Ectodermal cell (in vitro differentiated cells): ENCODE data around the gene MYPOP.

ENCODE experiments used
- H3K27ac ChIP-seq: 2 replicates; pipeline ENCODE4 v1.7.0; 2013; ENCODE audit warnings: mild to moderate bottlenecking, low read depth, low read length; ENCODE audit not compliant: insufficient read depth, poor library complexity, severe bottlenecking
- H3K27me3 ChIP-seq: 2 replicates; pipeline ENCODE4 v1.7.0; 2013; ENCODE audit warnings: mild to moderate bottlenecking, low read length; ENCODE audit not compliant: insufficient read depth, control insufficient read depth, poor library complexity, severe bottlenecking
- H3K36me3 ChIP-seq: one replicate; pipeline ENCODE4 v1.7.0; 2013; ENCODE audit warnings: low read length; ENCODE audit not compliant: control insufficient read depth, insufficient read depth
- H3K4me1 ChIP-seq: one replicate; pipeline ENCODE4 v1.7.0; 2013; ENCODE audit warnings: low read length; ENCODE audit not compliant: control insufficient read depth, insufficient read depth
- H3K4me3 ChIP-seq: 2 replicates; pipeline ENCODE4 v1.7.0; 2013; ENCODE audit warnings: low read depth, low read length, control low read depth; ENCODE audit not compliant: insufficient read depth
- H3K9me3 ChIP-seq: 2 replicates; pipeline ENCODE4 v1.7.0; 2013; ENCODE audit warnings: mild to moderate bottlenecking, low read length, moderate library complexity; ENCODE audit not compliant: control insufficient read depth
- WGBS, 2 experiments: methylation state at CpG; one replicate each; pipeline ENCODE4 v1.1.7; 2013; ENCODE audit warnings: missing lambda C conversion rate in 2 of 2; 5-methylcytosine and 5-hydroxymethylcytosine counted together

Gene MYPOP

DNA sequence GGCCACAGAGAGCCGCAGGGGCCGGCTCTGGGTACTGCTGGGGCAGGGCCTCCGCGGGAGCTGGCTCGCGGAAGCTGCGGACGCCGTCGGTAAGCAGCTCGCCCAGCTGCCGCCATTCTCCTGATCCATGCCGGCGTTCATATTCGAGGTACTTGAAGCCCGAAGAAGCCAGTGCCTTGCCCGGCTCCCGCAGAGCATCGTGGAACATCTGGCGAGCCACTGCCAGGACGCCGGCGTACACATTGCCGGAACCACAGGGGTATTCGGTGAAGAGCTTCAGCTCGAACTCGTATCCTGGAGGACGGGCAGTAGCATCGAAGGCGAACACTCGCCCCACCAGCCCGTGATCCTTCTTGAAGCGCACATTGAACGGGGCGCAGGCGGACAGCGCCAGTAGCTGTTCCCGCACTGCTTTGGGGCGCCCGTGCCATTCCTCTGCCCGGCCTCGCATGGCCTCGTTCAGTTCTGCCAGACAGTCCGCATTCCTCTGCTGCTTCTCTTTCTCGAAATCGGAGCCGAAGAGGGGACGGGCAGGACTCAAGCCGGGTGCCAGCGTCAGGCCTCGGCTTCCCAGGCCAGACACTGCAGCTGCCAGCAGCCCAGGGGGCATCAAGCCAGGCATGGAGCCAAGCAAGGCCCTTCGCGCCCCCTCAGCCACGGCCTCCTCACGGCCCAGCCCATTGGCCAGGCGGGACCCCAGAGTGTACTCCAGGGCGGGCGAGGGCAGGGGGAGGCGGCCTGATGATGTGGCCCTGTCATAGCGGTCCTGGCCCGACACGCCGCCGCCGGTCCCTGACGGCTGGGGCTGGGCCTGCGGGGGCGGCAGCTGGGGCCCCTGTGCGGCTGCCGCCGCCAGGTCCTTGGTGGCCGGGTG lies 17.5 kb downstream of the MYPOP start:
- peak overlapping the region; percentile 86 for H3K4me3 ChIP-seq
- H3K27ac ChIP-seq: no peak overlapping the region
- H3K36me3 ChIP-seq: peaks cover 9% of the 10 kb centered on the region
- H3K4me1 ChIP-seq: peaks cover 10% of the 10 kb centered on the region
- H3K9me3 ChIP-seq: no peaks in the 10 kb centered on the region
- H3K27me3 ChIP-seq: no peaks in the 10 kb centered on the region
- 69 to 70% methylated on average over 72 of the region's 72 CpGs for WGBS, 2 experiments

DNA sequence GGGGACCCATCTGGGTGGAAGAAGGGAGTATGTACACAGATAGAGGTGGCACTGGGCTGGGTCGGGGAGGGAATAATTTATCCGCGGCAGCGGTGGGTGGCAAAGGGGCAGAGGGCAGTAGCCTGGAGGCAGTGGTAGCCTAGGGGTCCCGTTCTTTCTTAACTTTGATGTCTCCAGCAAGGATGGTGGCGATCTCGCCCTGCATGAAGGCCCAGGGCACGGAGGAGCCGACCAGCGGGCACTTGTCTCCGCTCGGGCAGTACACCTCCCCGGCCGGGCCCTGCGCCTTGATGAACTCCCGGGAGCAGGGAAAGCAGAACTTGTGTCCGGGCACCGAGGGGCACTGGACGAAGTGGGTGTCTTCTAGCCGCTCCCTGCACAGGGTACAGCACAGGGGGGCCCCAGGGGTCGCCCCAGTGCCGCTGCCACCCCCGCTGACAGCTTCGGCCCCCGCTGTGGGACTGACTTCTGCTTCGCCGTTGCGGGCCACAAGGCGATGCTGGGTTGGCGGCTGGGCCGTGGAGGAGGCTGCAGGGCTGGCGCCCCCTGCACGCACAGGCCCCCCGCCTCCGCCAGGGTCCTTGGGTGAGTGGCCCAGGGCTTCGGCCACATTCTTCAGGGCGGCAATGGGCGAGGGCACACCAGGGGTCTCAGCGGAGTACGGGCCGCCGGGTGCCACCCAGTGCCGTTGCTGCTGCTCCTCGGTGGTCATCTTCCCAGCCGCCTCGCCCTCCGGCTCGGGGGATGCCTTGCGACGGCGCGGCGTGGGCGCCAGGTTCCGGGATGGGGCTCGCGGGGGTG lies 18.3 kb downstream of the MYPOP start:
- H3K27ac ChIP-seq: no peak overlapping the region
- H3K4me3 ChIP-seq: no peak overlapping the region
- H3K36me3 ChIP-seq: peaks cover 9% of the 10 kb centered on the region
- H3K27me3 ChIP-seq: no peaks in the 10 kb centered on the region
- WGBS, 2 experiments: 95 to 96% methylated on average over 57 of the region's 57 CpGs
- H3K9me3 ChIP-seq: no peaks in the 10 kb centered on the region
- peaks cover 10% of the 10 kb centered on the region for H3K4me1 ChIP-seq

DNA sequence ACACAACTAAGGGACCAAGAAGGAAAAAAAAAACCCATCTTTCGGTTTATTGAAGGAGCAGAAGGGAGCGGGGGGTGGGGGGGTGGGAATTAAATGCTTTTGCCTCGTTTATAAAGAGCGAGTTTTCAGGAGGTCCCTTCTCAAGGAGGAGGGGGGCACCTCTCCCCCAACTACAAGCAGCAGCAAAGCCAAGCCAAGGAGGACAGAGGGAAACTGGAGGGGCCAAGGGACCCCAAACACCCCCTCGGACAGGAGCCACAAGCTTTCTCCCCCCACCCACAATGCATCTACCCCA lies 18.9 kb downstream of the MYPOP start:
- peaks cover 10% of the 10 kb centered on the region for H3K4me1 ChIP-seq
- H3K27me3 ChIP-seq: no peaks in the 10 kb centered on the region
- no peaks in the 10 kb centered on the region for H3K9me3 ChIP-seq
- H3K36me3 ChIP-seq: peaks cover 9% of the 10 kb centered on the region
- H3K4me3 ChIP-seq: no peak overlapping the region
- no peak overlapping the region for H3K27ac ChIP-seq
- WGBS, 2 experiments: 8 to 27% methylated on average over 4 to 5 of the region's 5 CpGs

DNA sequence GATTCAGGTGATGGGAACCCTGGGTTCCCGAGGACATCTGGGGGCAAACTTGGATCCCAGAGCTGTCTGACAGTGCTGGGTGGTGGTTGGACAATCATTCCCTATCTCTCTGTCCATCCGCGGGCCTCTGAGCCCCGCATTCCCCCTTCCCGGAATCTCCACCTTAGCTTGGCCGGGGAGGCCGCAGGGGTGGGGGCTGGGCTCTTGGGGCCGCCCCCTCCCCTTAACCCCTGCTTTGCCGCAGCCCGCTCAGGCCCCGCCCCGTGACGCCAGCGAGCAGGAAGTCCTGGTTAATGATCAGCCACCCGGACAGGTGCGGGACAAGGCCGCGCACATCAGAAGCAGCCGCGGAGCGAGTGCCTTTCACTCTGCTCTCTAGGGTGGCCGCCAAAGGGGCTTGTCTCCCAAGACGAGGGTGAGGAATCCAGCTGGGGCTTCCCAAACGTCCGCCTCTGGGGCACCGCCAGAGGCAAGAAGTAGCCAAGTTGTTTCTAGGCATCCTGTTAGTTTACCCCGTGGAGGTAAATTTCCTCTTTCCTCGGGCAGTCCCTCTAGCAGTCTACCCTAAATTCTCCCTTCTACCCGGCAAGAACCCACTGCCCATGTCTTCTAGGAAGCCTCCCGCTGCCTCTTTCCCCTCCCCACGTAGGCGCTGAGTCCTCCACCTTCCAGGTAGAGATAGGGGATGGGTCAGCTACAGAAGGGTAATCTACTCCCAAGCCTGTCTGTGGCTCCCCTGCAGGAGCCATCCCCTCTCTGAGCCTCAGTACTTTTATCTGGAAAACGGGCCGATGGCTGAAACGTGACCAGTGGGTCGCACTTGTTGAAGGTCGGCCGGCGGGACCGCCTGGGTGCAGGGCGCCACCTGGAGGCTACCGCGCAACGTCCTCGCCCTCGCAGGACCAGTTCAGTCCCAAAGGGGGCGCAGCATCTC lies 19.5 kb downstream of the MYPOP start:
- peaks cover 9% of the 10 kb centered on the region for H3K36me3 ChIP-seq
- H3K4me1 ChIP-seq: peaks cover 10% of the 10 kb centered on the region
- no peaks in the 10 kb centered on the region for H3K9me3 ChIP-seq
- H3K27ac ChIP-seq: no peak overlapping the region
- H3K27me3 ChIP-seq: no peaks in the 10 kb centered on the region
- H3K4me3 ChIP-seq: peak overlapping the region; percentile 24
- WGBS, 2 experiments: 3 to 5% methylated on average over 47 of the region's 47 CpGs

DNA sequence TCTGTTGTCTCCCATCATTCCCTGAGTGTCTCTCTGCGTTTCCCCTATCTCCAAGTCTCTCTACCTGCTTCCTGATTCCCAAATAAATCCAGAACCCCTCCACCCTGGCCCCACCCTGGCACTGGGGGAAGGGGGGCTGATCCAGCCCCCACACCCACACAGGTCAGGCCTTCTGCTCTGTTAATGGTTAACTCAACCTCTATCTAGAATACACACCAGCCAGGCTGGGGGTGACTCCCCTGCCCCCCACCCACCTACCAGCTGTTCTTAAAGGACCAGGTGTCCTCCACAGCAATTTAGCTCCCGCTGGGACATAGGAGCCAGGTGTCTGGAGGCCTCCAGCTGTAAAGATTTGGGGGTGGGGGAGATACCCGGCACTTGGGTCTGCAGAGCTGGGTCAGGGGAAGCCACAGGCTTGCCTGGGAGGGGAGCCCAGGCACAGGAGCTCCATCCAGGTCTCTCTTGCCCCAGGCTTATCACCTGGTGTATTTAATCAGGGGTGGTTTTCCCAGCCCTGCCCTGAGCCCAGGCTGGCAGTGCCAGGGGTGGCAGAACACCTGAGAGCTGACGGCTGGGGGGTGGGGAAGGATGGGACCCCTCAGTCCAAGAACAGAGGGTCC lies 20.4 kb downstream of the MYPOP start:
- 40 to 41% methylated on average over 4 of the region's 4 CpGs for WGBS, 2 experiments
- H3K27ac ChIP-seq: no peak overlapping the region
- peaks cover 9% of the 10 kb centered on the region for H3K36me3 ChIP-seq
- no peak overlapping the region for H3K4me3 ChIP-seq
- H3K4me1 ChIP-seq: peaks cover 10% of the 10 kb centered on the region
- no peaks in the 10 kb centered on the region for H3K27me3 ChIP-seq
- no peaks in the 10 kb centered on the region for H3K9me3 ChIP-seq

DNA sequence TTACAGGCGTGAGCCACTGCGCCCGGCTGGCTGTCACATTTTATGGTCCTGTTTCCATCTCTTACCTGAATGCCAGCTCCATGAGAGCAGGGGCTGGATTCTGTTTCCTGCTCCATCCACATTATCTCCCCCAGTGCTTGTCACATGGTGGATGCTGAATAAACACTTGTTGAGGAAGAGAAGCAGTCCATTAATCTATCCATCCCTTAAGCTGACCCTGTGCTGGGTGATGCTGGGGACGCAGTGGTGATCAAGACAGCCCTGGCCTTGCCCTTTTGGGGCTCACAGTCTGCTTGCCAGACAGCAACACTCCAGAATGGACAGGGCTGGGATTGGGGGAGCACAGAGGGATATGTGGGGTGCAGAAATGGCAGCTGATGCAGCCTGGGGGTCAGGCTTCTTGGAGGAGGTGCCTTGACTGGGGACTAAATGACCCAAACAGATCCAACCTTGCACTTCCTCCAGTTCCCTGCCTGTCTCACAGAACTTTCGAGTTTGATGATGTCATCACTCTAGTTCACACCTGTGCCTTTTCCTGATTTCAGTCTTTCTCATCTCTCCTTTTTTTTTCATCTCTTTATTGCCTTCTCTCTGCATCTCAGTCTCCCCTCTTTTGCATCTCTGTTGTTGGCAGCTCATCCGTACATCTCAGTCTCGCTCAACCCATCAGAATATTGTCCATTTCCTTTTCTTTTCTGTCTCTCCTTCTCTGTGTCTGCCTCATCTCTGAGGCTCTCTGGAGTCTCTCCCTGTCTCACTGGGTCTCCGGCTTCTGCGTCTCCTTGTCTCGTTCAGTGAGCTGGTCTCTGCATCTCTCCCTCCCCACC lies 21.1 kb downstream of the MYPOP start:
- H3K27ac ChIP-seq: no peak overlapping the region
- no peaks in the 10 kb centered on the region for H3K27me3 ChIP-seq
- 80 to 81% methylated on average over 10 of the region's 10 CpGs for WGBS, 2 experiments
- no peak overlapping the region for H3K4me3 ChIP-seq
- peaks cover 16% of the 10 kb centered on the region for H3K4me1 ChIP-seq
- H3K36me3 ChIP-seq: peaks cover 9% of the 10 kb centered on the region
- H3K9me3 ChIP-seq: no peaks in the 10 kb centered on the region

DNA sequence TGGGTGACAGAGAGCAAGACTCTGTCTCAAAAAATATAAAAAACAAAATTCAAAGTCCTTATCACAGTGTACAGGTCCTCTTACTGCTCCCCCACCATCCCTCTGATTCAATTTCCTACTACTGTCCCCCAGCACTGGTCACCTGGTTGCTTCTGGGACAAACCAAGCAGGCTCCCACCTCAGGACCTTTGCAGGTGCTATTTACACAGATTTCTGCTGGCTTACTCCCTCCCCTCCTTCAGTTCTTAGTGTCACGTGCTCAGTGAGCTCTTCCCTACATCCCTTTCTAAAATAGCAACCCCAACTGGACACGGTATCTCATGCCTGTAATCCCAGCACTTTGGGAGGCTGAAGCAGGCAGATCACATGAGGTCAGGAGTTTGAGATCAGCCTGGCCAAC lies 22.4 kb downstream of the MYPOP start:
- Histone ChIP-seq H3K27ac (no peak overlapping the region), H3K9me3 (no peaks in the 10 kb centered on the region), H3K27me3 (no peaks in the 10 kb centered on the region), H3K4me1 (peaks cover 15% of the 10 kb centered on the region), H3K4me3 (no peak overlapping the region), H3K36me3 (peaks cover 9% of the 10 kb centered on the region)
- 85 to 89% methylated on average over 2 of the region's 2 CpGs for WGBS, 2 experiments

DNA sequence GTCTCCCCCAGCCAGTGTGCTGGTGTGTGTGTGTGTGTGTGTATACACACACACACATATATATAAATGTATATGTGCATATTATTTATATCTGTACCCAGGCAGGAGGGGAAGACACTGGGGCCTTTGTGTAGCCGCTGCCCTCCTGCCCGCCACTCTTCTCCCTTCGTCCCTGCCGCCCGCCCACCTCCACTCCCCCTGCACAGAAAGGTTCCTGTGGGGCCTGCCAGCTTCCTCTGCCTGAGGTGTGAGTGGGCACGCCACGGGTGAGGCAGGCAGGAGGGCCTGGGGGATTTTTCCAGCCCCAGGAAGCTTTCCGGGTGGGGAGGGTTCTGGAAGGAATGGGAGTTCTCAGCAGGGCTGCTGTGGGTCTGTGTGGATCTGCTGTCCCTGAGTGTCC lies 23.4 kb downstream of the MYPOP start:
- H3K36me3 ChIP-seq: peaks cover 2% of the 10 kb centered on the region
- H3K27me3 ChIP-seq: no peaks in the 10 kb centered on the region
- no peak overlapping the region for H3K4me3 ChIP-seq
- 86 to 87% methylated on average over 8 of the region's 8 CpGs for WGBS, 2 experiments
- H3K27ac ChIP-seq: no peak overlapping the region
- no peaks in the 10 kb centered on the region for H3K9me3 ChIP-seq
- H3K4me1 ChIP-seq: peaks cover 8% of the 10 kb centered on the region
